Raji (cell line): ENCODE measurements around the gene PGAP1.

ENCODE experiments used
- POLR2A ChIP-seq: IDR thresholded peaks from 2 replicates; pipeline ENCODE4 v1.6.1; 2011; ENCODE audit warnings: low read depth, low read length, control low read depth; ENCODE audit not compliant: insufficient read depth

Gene PGAP1

DNA sequence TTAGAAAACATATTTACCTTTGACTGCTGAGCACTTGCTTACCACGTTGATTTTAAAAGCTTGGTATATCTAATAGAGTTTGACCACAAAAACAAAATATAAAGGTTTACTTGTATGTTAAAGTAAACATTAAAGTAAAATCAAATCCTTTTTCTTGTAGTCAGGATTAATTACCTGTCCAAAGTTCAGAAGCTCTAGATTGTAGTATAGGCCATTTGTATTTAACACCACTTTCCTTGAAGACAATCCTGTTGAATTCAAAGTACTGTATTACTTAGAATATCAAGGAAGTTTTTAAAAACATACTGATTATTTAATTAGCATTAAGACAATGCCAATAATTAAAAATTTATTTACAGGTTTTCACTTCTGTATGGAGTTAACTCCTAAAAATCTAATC lies 53.0 kb downstream of the PGAP1 start:
- no peak for TF ChIP-seq POLR2A

DNA sequence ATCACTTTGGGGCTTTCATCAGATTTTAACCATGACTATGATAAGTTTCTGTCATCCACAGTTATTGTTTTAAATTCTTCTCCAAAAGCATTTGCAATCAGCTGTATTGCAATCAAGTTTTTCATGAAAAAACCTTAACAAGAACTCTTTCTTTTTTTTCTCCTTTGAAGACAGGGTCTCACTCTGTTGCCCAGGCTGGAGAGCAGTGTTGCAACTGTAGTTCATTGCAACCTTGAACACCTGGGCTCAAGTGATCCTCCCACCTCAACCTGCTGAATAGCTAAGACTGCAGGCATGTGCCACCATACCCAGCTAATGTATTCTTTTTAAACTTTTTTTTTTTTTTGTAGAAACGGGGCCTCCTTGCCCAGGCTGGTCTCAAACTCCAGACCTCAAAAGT lies 71.9 kb downstream of the PGAP1 start:
- no peak for TF ChIP-seq POLR2A

DNA sequence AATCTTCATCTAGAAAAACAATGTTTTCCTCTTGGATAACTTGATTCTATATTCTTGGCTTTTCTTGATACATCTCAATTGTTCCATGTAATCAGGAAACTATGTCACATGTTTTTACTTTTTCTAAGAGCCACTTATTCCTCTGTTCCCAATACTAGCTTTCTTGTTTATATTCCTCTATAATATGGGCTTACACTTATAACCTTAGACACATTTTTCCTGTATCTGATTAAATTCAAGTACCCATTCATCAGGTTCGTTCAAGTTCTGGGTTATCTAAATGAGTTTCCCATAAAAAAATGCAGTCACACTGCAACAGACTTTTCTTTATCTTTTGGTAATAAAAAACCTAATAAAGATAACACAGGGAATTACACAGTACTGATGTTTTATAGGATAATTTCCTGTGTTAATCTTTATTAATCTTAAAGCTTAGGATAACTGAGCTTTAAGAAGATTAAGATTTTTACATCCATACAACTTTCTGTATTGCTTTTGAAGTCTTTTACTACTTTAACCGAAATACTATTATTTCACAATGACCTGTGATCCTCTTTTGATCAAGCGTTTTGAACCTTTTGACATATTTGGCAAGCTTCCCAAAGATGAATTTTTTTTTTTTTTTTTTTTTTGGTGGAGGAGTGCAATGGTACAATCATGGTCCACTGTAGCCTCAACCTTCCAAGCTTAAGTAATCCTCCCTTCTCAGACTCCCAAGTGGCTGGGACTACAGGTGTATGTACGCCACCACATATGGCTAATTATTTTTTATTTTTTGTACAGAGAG lies 73.0 kb downstream of the PGAP1 start:
- TF ChIP-seq POLR2A: no peak

DNA sequence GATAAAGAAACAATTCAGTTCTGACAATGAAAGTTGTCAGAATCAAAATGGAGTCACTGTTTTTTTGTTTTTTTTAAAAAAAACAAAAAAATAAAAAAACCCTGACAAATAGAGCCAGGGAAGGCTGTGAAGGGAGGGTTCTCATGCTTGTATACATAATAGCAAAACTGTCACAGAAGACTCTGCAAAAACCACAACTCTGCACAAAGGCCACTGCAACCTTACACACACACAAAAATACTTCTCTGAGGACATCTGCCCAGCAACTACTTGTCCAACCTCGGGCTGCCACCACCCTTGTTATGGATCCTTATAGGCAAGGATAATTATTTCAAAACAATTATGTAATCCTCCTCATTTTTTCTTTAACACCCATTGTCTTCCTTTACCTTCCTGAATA lies 75.4 kb downstream of the PGAP1 start:
- TF ChIP-seq POLR2A: no peak

GRCh38 chr2:196849895-196850294 lies 76.6 kb downstream of the PGAP1 start:
- TF ChIP-seq POLR2A: no peak

DNA sequence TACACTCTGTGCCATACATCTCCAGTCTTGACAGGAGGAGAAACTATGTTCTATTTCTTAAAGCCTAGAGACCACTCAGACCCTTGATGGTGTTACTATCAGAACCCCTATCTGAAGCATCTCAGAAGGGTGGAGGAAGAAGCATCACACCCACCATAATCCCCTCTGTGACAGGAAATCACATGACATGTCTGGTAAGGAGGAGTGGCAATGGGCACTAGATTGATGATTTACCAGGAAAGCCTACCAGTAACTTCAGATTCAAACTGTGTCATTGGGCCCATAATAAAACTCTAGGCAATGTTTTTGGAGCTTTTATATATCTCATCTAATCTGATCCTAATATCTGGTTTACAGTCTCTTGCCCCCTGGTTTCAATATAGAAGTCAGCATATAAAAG lies 80.2 kb downstream of the PGAP1 start:
- no peak for TF ChIP-seq POLR2A

DNA sequence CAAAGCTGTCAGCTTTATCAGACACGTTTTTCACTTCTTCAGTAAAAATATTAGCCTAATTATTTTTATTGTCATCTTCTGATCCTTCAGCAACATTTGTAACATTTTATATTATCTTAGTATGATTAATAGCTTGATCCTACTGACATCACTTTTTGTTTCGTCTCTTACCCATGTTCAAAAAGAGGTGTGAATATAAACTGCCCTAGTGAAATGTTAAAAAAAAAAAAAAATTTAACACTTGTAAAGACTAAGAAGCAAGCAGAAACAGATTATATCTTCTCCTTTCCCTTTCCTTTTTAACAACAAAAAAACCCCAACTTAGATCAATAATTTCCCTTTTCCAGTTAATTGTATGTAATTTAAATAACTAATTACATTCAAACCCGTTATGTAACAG lies 81.1 kb downstream of the PGAP1 start:
- no peak for TF ChIP-seq POLR2A

- no peak for TF ChIP-seq POLR2A
These were observed 86.3 kb downstream of the PGAP1 start for GRCh38 chr2:196840171-196840570.

- TF ChIP-seq POLR2A: no peak
These were observed 86.9 kb downstream of the PGAP1 start for GRCh38 chr2:196839574-196839973.

DNA sequence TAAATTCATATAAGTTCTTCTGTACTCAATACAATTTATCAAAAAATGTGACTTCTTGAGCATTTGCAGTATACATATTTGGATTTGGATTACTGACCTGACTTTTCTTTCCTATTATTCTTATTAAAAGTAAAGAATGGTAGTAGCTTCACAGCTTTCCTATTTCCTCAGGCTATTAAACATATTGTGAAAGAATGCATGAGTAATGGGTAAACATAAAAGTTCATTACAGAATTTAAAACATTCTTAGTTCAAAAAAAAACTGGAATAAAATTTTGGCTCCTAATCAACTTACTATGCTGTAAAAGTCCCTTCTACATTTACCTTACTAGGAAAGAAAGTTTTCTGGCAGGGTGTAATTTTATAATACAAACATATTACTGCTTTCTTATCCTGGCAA lies 90.1 kb downstream of the PGAP1 start:
- no peak for TF ChIP-seq POLR2A

GRCh38 chr2:196830701-196831100 lies 95.8 kb downstream of the PGAP1 start:
- no peak for TF ChIP-seq POLR2A

GRCh38 chr2:196827356-196827755 lies 99.2 kb downstream of the PGAP1 start:
- TF ChIP-seq POLR2A: no peak

DNA sequence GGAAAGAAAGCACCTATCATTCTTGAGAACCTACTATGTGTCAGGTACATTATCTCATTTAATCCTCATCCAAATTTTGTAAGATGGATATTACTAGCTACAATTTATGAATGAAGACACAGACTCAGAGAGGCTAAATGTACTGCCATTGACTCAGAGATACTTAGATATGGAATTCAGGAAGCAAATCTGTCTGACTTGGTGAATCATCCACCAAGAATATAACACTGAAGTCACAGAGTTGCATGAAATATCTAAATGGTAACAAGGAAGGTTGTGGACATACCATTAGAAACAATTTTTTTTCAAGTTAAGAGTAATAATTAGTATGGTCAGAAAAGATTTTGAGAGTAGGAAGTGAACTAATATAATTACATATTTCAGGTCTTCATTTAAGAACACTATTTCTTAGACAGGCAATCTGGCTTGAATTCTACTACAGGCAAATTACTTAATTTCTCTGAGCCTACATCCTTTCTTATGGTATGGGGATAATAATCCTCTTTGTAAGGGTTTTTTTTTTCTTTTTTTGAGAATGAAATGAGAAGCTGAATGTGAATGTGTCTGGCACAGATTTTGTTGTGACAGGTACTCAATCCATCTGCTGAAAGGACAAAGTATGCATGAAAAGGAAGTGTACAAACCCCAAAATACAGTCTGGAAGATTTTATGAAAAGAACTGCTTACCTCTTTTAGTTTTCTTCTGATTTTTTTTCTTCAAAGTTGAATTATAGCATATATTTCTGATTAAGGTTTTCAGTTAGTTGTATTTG lies 102.6 kb downstream of the PGAP1 start:
- no peak for TF ChIP-seq POLR2A

DNA sequence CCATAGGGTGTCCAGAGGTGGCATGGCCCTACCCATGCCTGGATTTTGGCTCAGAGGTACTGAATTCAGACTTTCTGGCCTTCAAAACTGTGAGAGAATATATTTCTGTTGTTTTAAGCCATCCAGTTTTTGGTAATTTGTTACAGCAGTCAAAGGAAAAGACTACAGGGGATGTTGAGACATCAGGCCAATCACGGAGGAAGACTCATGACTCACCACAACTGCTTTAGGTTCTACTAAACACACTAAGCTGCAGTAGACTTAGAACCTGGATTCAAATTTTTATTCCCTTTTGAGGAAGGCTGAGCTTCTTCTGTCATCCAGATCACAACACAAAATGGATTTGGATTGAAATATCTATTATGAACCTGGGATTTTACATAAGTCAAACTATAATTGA lies 105.3 kb downstream of the PGAP1 start:
- no peak for TF ChIP-seq POLR2A

- no peak for TF ChIP-seq POLR2A
These were observed 117.2 kb downstream of the PGAP1 start, which contains the start of gene C2orf66 for GRCh38 chr2:196809260-196809659. Gene C2orf66, minus strand, starts transcription at chr2:196809355. Its CDS starts 19 bp downstream, at chr2:196809336.

DNA sequence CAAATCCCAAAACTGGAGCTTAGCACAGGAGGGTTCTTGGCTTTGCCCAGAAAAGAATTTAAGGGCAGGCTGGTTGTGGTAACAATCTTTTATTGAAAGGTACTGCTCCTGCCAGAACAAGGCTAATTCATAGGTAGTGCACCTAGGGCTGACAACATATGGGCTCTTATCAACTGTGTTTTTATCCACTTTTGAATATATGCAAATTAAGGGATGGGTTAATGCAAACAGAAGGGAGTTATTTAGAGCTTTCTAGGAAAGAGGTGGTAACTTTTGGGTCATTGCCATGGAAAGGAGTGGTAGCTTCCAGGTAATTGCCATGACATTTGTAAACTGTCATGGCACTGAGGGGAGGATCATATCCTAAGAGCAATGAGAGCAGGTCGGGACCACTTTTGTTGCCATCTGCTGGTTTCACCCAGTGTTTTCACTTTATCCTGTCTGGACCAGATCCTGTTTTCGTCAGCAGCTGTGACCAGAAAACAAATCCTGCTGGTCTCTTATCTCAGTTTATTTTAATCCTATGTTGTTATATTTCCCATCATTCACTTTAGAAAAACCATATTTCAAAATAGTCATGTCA lies 118.3 kb downstream of the PGAP1 start:
- no peak for TF ChIP-seq POLR2A
